Endothelial cell of umbilical vein (primary cell): Measurements from ENCODE around the gene ARMC5. TPM values are rescaled to one million over a fixed set of nuclear protein-coding genes. Genes with fewer than 3 reads are reported as not detected.

Experiments used
- BruUV-seq: library from RNA; stranded (reverse); fragments of 400-500 nt; replicated peaks from 2 replicates; lab custom pipeline; 2021; lab: Mats Ljungman, UMichigan
- CTCF ChIA-PET: fragments of 300-600, 350-600 bp; sonication (Branson Sonifier 250); formaldehyde crosslinking; loops from one replicate; lab custom pipeline; 2021; ENCODE audit warnings: antibody characterized with exemption, inconsistent platforms; lab: Charles Lee
- POLR2A ChIA-PET: fragments of 300-600, 350-600 bp; sonication (Branson Sonifier 250); formaldehyde crosslinking; loops from one replicate; lab custom pipeline; 2021; ENCODE audit warnings: antibody characterized with exemption, inconsistent platforms; lab: Charles Lee
- DNase-seq: peaks from one replicate; pipeline ENCODE4 v3.0.0-alpha.2; 2011; ENCODE audit warnings: low read depth, low spot score
- FAIRE-seq: peaks from 2 replicates; lab custom pipeline; 2011; peaks lifted over from hg19 to GRCh38; lab: Jason Lieb, UNC
- H2AFZ ChIP-seq: 2 replicates; pipeline ENCODE4 v1.6.0; 2012; ENCODE audit warnings: low read depth, low read length, control low read depth, inconsistent platforms
- H3K27ac ChIP-seq: 2 replicates; pipeline ENCODE4 v1.5.1; 2011; ENCODE audit warnings: low read depth, mild to moderate bottlenecking, control low read depth, low read length, moderate library complexity; ENCODE audit not compliant: insufficient read depth
- H3K27me3 ChIP-seq, 2 experiments: 2 replicates each; pipeline versions ENCODE4 v1.6.0 to v1.6.1; 2011; ENCODE audit warnings: low read length in 2 of 2, mixed read lengths in 1 of 2; ENCODE audit not compliant: control insufficient read depth in 2 of 2, insufficient read depth in 2 of 2
- H3K36me3 ChIP-seq, 2 experiments: 2 replicates in 1 of 2; 3 replicates in 1 of 2; pipeline ENCODE4 v1.5.1; 2011; ENCODE audit warnings: low read length in 2 of 2, mild to moderate bottlenecking in 1 of 2, moderate library complexity in 1 of 2; ENCODE audit not compliant: control insufficient read depth in 2 of 2, insufficient read depth in 2 of 2; ENCODE audit errors: extremely low read depth in 1 of 2
- H3K4me1 ChIP-seq: 3 replicates; pipeline ENCODE4 v1.5.1; 2011; ENCODE audit warnings: mild to moderate bottlenecking, low read length; ENCODE audit not compliant: control insufficient read depth, insufficient read depth; ENCODE audit errors: extremely low read depth
- H3K4me2 ChIP-seq: 2 replicates; pipeline ENCODE4 v1.6.1; 2011; ENCODE audit warnings: low read length, control low read depth, mixed read lengths; ENCODE audit not compliant: insufficient read depth
- H3K4me3 ChIP-seq, 3 experiments: fragments of 200-600 bp in 1 of 3; sonication (generic), shearing (Covaris generic) in 1 of 3; replicated peaks in 1 of 3; 2 replicates each; pipeline ENCODE4 v1.5.1; 2011 to 2016; ENCODE audit warnings: control low read depth in 3 of 3, low read length in 3 of 3, mild to moderate bottlenecking in 2 of 3, inconsistent platforms in 1 of 3, low read depth in 1 of 3, moderate library complexity in 1 of 3; ENCODE audit not compliant: insufficient read depth in 1 of 3
- H3K79me2 ChIP-seq: 2 replicates; pipeline ENCODE4 v1.6.0; 2012; ENCODE audit warnings: low read length, inconsistent platforms; ENCODE audit not compliant: control insufficient read depth, insufficient read depth
- H3K9ac ChIP-seq: replicated peaks from 2 replicates; pipeline ENCODE3; 2011; ENCODE audit warnings: low read length, control low read depth; ENCODE audit not compliant: insufficient read depth; ENCODE audit errors: extremely low read depth
- H3K9me1 ChIP-seq: replicated peaks from 3 replicates; pipeline ENCODE4 v1.6.0; 2011; ENCODE audit warnings: mild to moderate bottlenecking, low read length; ENCODE audit not compliant: control insufficient read depth, insufficient read depth; ENCODE audit errors: extremely low read depth
- H3K9me3 ChIP-seq: replicated peaks from 2 replicates; pipeline ENCODE4 v1.5.1; 2012; ENCODE audit warnings: low read length, inconsistent platforms; ENCODE audit not compliant: control insufficient read depth, insufficient read depth
- H4K20me1 ChIP-seq: replicated peaks from 2 replicates; pipeline ENCODE3; 2011; ENCODE audit warnings: mild to moderate bottlenecking, low read length; ENCODE audit not compliant: control insufficient read depth, insufficient read depth; ENCODE audit errors: extremely low read depth
- CTCF ChIP-seq, 2 donors: IDR thresholded peaks; 1 replicate in 1 of 2; 2 replicates in 1 of 2; pipeline ENCODE4 v1.5.1; 2011; ENCODE audit warnings: low read length in 2 of 2, mild to moderate bottlenecking in 2 of 2, moderate library complexity in 2 of 2, control low read depth in 1 of 2, inconsistent platforms in 1 of 2, low read depth in 1 of 2; ENCODE audit not compliant: insufficient read depth in 1 of 2; ENCODE audit errors: extremely low read depth in 1 of 2
- EZH2 ChIP-seq: IDR thresholded peaks from 2 replicates; pipeline ENCODE4 v1.6.1; 2012; ENCODE audit warnings: borderline replicate concordance, low read depth, mild to moderate bottlenecking, moderate library complexity, low read length, inconsistent platforms; ENCODE audit not compliant: severe bottlenecking
- FOS ChIP-seq: IDR thresholded peaks from 2 replicates; pipeline ENCODE4 v1.6.1; 2011; ENCODE audit warnings: mild to moderate bottlenecking, low read length, moderate library complexity, borderline replicate concordance; ENCODE audit not compliant: insufficient read depth
- GATA2 ChIP-seq: IDR thresholded peaks from 2 replicates; pipeline ENCODE4 v1.7.0; 2011; ENCODE audit warnings: low read depth, mild to moderate bottlenecking, moderate library complexity, mixed read lengths, low read length; ENCODE audit not compliant: insufficient read length, insufficient read depth
- JUN ChIP-seq: IDR thresholded peaks from 2 replicates; pipeline ENCODE4 v1.6.1; 2011; ENCODE audit warnings: borderline replicate concordance, low read depth; ENCODE audit not compliant: insufficient read length, insufficient read depth
- MAX ChIP-seq: IDR thresholded peaks from 2 replicates; pipeline ENCODE4 v1.6.1; 2011; ENCODE audit not compliant: insufficient read depth, insufficient read length
- MYC ChIP-seq: IDR thresholded peaks from one replicate; pipeline ENCODE4 v1.6.1; 2011; ENCODE audit warnings: mild to moderate bottlenecking, low read depth, low read length
- POLR2A ChIP-seq: IDR thresholded peaks from 2 replicates; pipeline ENCODE4 v1.6.1; 2012; ENCODE audit warnings: low read depth, mild to moderate bottlenecking, control low read depth, low read length
- POLR2AphosphoS5 ChIP-seq: IDR thresholded peaks from 2 replicates; pipeline ENCODE4 v1.6.1; 2012; ENCODE audit warnings: low read depth, mild to moderate bottlenecking, control low read depth, low read length, moderate library complexity; ENCODE audit not compliant: insufficient read depth
- dilution Hi-C: fragments of 300-500 bp; cut with MboI; formaldehyde crosslinking; loops from one replicate; pipeline ENCODE4 v1.15.0; 2019; ENCODE audit warnings: low sequenced_read_pairs; ENCODE audit not compliant: extremely low pct_ligation_motif_present
- intact Hi-C: fragments of 100-400 bp; cut with micrococcal nuclease; formaldehyde crosslinking; loops from one replicate; pipeline ENCODE4 v1.10.0; 2022
- polyA plus RNA-seq, 4 experiments: library from polyadenylated mRNA; depleted of rRNA in 3 of 4; stranded (reverse) in 3 of 4; unstranded in 1 of 4; fragments of >200 nt; gene quantifications; 2 replicates each; pipeline versions ENCODE4 v1.2.1 to v1.2.3, GENCODE V29; 2011 to 2012; ENCODE audit warnings: missing spikeins in 1 of 4
- total RNA-seq: library from RNA; stranded (reverse); gene quantifications from 2 replicates; pipeline ENCODE4 v1.2.3, GENCODE V29; 2021

The ARMC5 gene
- total and polyA plus RNA-seq, 2 donors (not counting 3 experiments of a cell fraction or from before 2014, with no cell fraction given): 17.3 to 18.8 TPM

- H3K9me1 ChIP-seq: no peaks in the 10 kb centered on the region
These were observed 19.8 kb upstream of the ARMC5 start for GRCh38 chr16:31439519-31439918.

More at GRCh38 chr16:31439519-31439918, 19.8 kb upstream of the ARMC5 start:
- H2AFZ ChIP-seq: no peak overlapping the region
- no peaks in the 10 kb centered on the region for H3K36me3 ChIP-seq
- no peak for TF ChIP-seq JUN
- TF ChIP-seq GATA2: no peak
- no peak for TF ChIP-seq CTCF (IDR thresholded peaks at IDR 0.05; ENCODE audit: extremely low read depth in 1 of 2, insufficient read depth in 1 of 2, low read depth in 1 of 2, low read length in 2 of 2)
- no peak for TF ChIP-seq POLR2AphosphoS5
- no peak for TF ChIP-seq FOS
- no peak for TF ChIP-seq MYC
- no peak for TF ChIP-seq POLR2A
- TF ChIP-seq EZH2: no peak
- no peak for TF ChIP-seq MAX
- H3K9me3 ChIP-seq: no peaks in the 10 kb centered on the region
- H3K27me3 ChIP-seq: peaks cover 3 to 11% of the 10 kb centered on the region in 2 experiments
- no peaks in the 10 kb centered on the region for H3K79me2 ChIP-seq
- POLR2A ChIA-PET: interaction anchor here (1.1 kb wide), 1 partner anchor 323 kb away, joined by 3 read pairs; no protein-coding TSS in a partner anchor
- H3K27ac ChIP-seq: no peak overlapping the region
- CTCF ChIA-PET: interaction anchor here (1.2 to 2.4 kb wide), 2 partner anchors 9 to 455 kb away, joined by 6 to 7 read pairs; no protein-coding TSS in a partner anchor
- no peaks in the 10 kb centered on the region for H4K20me1 ChIP-seq
- no peak overlapping the region for H3K9ac ChIP-seq
- dilution Hi-C loops (no loop called here), intact Hi-C loops (no loop called here)
- no peak overlapping the region for H3K4me2 ChIP-seq
- BruUV-seq: no TSS peak
- DNase-seq: no peak
- no peaks in the 10 kb centered on the region for H3K4me1 ChIP-seq
- no peak overlapping the region for H3K4me3 ChIP-seq
- FAIRE-seq: no peak
